ENCODE results near the gene ZBED6. TPM values are rescaled to one million over a fixed set of nuclear protein-coding genes. Genes with fewer than 3 reads are reported as not detected.
A peak's percentile ranks its signal among the peaks of the same experiment; 100 is the strongest.

ZBED6 gene
- total and polyA plus RNA-seq, 9 of the 15 experiments (the other 6 are each of a cell fraction or from before 2014, with no cell fraction given): 0.21 to 16.6 (median 5.0) TPM

GRCh38 chr1:203778789-203779188 lies 16.6 kb upstream of the ZBED6 start (continued):
- TF ChIP-seq VEZF1 (CRISPR knock-in tag; IDR thresholded peaks at IDR 0.05): no peak
- no peak for TF ChIP-seq SMARCC2 (IDR thresholded peaks at IDR 0.05; ENCODE audit: low read depth)
- 0 out of 2 replicates have a peak, but pooled peaks have one; percentile 30 for TF ChIP-seq ZNF766 (CRISPR knock-in tag; conservative IDR thresholded peaks at IDR 0.05)
- no peak for TF ChIP-seq ATF2 (CRISPR knock-in tag; IDR thresholded peaks at IDR 0.05)
- TF ChIP-seq MECOM (CRISPR knock-in tag; IDR thresholded peaks at IDR 0.05): 0 out of 2 replicates have a peak, but pooled peaks have one; percentile 58
- TF ChIP-seq EHMT2 (IDR thresholded peaks at IDR 0.05): no peak
- no peak for TF ChIP-seq NFE2L1 (tag; IDR thresholded peaks at IDR 0.05; ENCODE audit: borderline replicate concordance, low read depth)
- TF ChIP-seq HDGF (IDR thresholded peaks at IDR 0.05): no peak
- TF ChIP-seq ZNF57 (CRISPR knock-in tag; IDR thresholded peaks at IDR 0.05): no peak
- TF ChIP-seq SUPT5H (IDR thresholded peaks at IDR 0.05): no peak
- no peak for TF ChIP-seq ARNT (IDR thresholded peaks at IDR 0.05)
- peak; percentile 58; the same call in 1 of the 2 replicates for TF ChIP-seq GTF2A2 (tag; IDR thresholded peaks at IDR 0.05)
- peak; percentile 91 for TF ChIP-seq ZNF592 (IDR thresholded peaks at IDR 0.05)
- TF ChIP-seq ELF1 (tag; IDR thresholded peaks at IDR 0.05): no peak
- TF ChIP-seq ZNF124 (CRISPR knock-in tag; IDR thresholded peaks at IDR 0.05): no peak
- TF ChIP-seq MAFF (IDR thresholded peaks at IDR 0.05; ENCODE audit: low read length): no peak
- TF ChIP-seq, protein P1, sequence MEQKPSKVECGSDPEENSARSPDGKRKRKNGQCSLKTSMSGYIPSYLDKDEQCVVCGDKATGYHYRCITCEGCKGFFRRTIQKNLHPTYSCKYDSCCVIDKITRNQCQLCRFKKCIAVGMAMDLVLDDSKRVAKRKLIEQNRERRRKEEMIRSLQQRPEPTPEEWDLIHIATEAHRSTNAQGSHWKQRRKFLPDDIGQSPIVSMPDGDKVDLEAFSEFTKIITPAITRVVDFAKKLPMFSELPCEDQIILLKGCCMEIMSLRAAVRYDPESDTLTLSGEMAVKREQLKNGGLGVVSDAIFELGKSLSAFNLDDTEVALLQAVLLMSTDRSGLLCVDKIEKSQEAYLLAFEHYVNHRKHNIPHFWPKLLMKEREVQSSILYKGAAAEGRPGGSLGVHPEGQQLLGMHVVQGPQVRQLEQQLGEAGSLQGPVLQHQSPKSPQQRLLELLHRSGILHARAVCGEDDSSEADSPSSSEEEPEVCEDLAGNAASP (IDR thresholded peaks at IDR 0.05): no peak
- TF ChIP-seq ZNF79 (CRISPR knock-in tag; IDR thresholded peaks at IDR 0.05; ENCODE audit: low read depth): no peak
- peak; percentile 87 for TF ChIP-seq MEF2D (tag; conservative IDR thresholded peaks at IDR 0.05; ENCODE audit: low read depth)
- no peak for TF ChIP-seq TFAM (CRISPR knock-in tag; conservative IDR thresholded peaks at IDR 0.05)

Measured in K562 (cell line).